Progenitor cell of endocrine pancreas (in vitro differentiated cells): ENCODE results near the gene TIMM44. TPM values are rescaled to one million over a fixed set of nuclear protein-coding genes. Genes with fewer than 3 reads are reported as not detected.

Experiments
- DNase-seq: peaks from one replicate; pipeline ENCODE4 v3.0.0; 2021; ENCODE audit warnings: low spot score; ENCODE audit not compliant: unreplicated experiment
- H3K27ac Mint-ChIP-seq: 2 replicates; pipeline ENCODE4 v1.8.0; 2021; ENCODE audit warnings: mild to moderate bottlenecking, moderate library complexity, mixed read lengths
- H3K27me3 Mint-ChIP-seq: 2 replicates; pipeline ENCODE4 v1.8.0; 2021; ENCODE audit warnings: mixed read lengths
- H3K36me3 Mint-ChIP-seq: 2 replicates; pipeline ENCODE4 v1.8.0; 2022; ENCODE audit warnings: mixed read lengths; ENCODE audit not compliant: insufficient read depth
- H3K4me1 Mint-ChIP-seq: 2 replicates; pipeline ENCODE4 v1.8.0; 2021; ENCODE audit warnings: low read depth, mixed read lengths
- H3K4me3 Mint-ChIP-seq: 2 replicates; pipeline ENCODE4 v1.8.0; 2021; ENCODE audit warnings: low read depth, mild to moderate bottlenecking, moderate library complexity, mixed read lengths
- H3K9me3 Mint-ChIP-seq: 2 replicates; pipeline ENCODE4 v1.8.0; 2021; ENCODE audit warnings: low read depth, mixed read lengths
- total RNA-seq: library from RNA; stranded (reverse); gene quantifications from 2 replicates; pipeline ENCODE4 v1.2.1, GENCODE V29; 2021
- TF ChIP-seq, protein P1 (sequence below): fragments of 200-600 bp; sonication (generic); IDR thresholded peaks from one replicate; pipeline ENCODE4 v1.5.0; 2021; ENCODE audit warnings: antibody characterized with exemption, mild to moderate bottlenecking; ENCODE audit not compliant: unreplicated experiment

The TIMM44 gene
- total RNA-seq, 1 donor from 2014 or later: 75.2 TPM

DNA sequence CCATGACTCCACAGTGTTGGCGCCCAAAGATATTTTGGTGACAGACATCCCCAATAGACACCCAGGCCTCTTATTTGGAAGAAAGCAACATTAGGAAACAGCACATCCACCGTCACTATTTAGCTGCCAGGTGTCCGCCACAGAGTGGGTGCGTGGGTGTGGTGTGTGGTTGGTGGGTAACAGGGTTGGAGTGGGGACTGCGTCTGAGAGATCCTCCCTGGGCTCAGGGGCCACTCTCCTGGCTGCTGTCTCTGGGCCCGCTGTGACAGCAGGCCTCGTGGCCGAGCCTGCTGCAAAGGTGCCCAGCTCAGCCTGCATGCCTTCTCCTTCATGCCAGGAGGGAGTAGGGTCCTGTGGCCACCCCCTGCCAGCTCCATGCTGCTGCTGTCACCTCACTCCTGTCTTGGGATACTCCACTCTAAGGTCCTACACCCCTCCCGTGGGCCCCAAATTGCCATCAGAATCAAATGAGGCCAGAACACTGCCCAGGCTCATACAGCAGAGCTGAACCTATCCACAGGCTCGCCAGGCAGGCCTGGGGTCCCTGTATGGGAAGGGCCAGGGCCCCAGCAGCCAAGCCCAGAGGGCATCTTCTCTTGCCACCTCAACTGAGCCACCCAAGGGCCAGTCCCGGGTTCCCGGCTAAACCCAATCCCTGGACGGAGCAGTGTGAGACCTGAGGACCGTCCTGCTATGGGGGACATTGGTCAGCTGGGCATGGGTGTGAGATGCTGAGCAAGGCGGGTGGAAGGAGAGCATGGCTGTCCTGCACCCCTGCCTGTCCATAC is 24.7 kb upstream of the TIMM44 start:
- no peak for DNase-seq

DNA sequence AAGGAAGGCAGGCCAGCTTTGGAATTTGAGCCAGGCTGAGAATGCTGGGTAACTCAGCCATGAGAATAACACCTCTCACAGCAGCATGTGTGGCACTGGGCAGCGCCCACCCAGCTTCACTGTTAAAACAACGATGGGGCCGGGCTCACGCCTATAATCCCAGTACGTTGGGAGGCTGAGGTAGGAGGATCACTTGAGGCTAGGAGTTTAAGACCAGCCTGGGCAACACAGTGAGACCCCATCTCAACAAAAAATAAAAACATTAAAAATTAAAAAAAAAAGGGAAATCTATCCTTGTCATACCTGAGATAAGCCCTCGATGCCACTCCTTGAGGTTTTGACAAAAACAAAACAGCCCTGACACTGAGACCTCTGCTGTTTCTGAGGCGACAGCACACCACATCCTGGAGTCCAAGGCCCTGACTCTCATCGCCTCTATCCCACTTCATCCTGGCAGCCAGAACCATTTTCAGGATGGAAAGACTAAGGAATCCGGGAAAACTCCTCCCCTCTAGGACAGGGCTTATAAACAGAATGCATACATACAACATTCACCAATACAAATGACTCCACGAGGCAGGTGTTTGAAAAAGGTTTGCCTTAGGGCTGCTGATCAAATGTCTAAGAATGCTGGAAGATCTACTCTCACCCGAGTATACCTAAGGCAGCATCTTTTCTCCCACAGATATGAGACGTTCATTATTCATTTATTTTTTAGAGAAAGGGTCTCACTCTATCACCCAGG is 22.6 kb upstream of the TIMM44 start:
- no peak overlapping the region for H3K4me3 Mint-ChIP-seq
- peaks cover 11% of the 10 kb centered on the region for H3K4me1 Mint-ChIP-seq
- DNase-seq: no peak
- no peaks in the 10 kb centered on the region for H3K27me3 Mint-ChIP-seq
- H3K27ac Mint-ChIP-seq: peak overlapping the region; percentile 83
- TF ChIP-seq, protein P1, sequence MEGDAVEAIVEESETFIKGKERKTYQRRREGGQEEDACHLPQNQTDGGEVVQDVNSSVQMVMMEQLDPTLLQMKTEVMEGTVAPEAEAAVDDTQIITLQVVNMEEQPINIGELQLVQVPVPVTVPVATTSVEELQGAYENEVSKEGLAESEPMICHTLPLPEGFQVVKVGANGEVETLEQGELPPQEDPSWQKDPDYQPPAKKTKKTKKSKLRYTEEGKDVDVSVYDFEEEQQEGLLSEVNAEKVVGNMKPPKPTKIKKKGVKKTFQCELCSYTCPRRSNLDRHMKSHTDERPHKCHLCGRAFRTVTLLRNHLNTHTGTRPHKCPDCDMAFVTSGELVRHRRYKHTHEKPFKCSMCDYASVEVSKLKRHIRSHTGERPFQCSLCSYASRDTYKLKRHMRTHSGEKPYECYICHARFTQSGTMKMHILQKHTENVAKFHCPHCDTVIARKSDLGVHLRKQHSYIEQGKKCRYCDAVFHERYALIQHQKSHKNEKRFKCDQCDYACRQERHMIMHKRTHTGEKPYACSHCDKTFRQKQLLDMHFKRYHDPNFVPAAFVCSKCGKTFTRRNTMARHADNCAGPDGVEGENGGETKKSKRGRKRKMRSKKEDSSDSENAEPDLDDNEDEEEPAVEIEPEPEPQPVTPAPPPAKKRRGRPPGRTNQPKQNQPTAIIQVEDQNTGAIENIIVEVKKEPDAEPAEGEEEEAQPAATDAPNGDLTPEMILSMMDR: no peak
- H3K9me3 Mint-ChIP-seq: no peaks in the 10 kb centered on the region
- H3K36me3 Mint-ChIP-seq: peaks cover 23% of the 10 kb centered on the region

More for the DNA sequence above, 24.7 kb upstream of the TIMM44 start:
- H3K4me3 Mint-ChIP-seq: no peak overlapping the region
- H3K27ac Mint-ChIP-seq: no peak overlapping the region
- H3K4me1 Mint-ChIP-seq: peaks cover 2% of the 10 kb centered on the region
- TF ChIP-seq, protein P1: no peak
- H3K27me3 Mint-ChIP-seq: no peaks in the 10 kb centered on the region
- peaks cover 22% of the 10 kb centered on the region for H3K36me3 Mint-ChIP-seq
- H3K9me3 Mint-ChIP-seq: no peaks in the 10 kb centered on the region

DNA sequence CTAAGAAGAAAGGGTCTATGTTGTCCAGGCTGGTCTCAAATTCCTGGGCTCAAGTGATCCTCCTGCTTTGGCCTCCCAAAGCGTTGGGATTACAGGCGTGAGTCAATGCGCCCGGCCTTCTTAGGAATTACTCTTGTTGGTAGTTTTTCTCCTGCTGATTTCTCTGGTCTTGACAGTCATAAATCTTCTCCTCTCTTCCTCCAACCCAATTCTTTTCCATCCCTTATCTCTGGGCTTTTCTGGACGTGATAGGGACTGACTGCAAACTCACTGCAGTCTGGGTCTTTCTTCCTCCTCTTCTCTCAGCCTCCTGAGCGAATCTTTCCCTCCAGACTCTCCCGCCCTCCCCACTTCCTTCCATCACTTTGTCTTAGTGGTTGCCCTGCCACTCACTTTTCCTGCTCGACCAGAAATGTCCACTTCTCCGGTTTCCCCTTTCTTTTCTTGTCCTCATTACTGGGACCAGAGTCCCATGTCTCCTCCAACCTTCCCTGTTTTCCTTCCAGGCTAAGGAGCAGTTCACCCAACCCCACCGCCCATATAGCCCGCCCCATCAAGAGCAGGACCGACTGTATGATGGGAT is 21.9 kb upstream of the TIMM44 start:
- H3K27ac Mint-ChIP-seq: no peak overlapping the region
- H3K4me1 Mint-ChIP-seq: peaks cover 11% of the 10 kb centered on the region
- TF ChIP-seq, protein P1: no peak
- peaks cover 19% of the 10 kb centered on the region for H3K36me3 Mint-ChIP-seq
- no peaks in the 10 kb centered on the region for H3K27me3 Mint-ChIP-seq
- no peak for DNase-seq
- H3K4me3 Mint-ChIP-seq: no peak overlapping the region
- no peaks in the 10 kb centered on the region for H3K9me3 Mint-ChIP-seq

- Mint-ChIP-seq H3K27me3 (no peaks in the 10 kb centered on the region), H3K27ac (peak overlapping the region; percentile 37), H3K9me3 (no peaks in the 10 kb centered on the region), H3K4me1 (peaks cover 11% of the 10 kb centered on the region), H3K36me3 (peaks cover 20% of the 10 kb centered on the region), H3K4me3 (no peak overlapping the region)
- TF ChIP-seq, protein P1: no peak
- no peak for DNase-seq
Measured at GRCh38 chr19:7963566-7963965, 20.1 kb upstream of the TIMM44 start.

DNA sequence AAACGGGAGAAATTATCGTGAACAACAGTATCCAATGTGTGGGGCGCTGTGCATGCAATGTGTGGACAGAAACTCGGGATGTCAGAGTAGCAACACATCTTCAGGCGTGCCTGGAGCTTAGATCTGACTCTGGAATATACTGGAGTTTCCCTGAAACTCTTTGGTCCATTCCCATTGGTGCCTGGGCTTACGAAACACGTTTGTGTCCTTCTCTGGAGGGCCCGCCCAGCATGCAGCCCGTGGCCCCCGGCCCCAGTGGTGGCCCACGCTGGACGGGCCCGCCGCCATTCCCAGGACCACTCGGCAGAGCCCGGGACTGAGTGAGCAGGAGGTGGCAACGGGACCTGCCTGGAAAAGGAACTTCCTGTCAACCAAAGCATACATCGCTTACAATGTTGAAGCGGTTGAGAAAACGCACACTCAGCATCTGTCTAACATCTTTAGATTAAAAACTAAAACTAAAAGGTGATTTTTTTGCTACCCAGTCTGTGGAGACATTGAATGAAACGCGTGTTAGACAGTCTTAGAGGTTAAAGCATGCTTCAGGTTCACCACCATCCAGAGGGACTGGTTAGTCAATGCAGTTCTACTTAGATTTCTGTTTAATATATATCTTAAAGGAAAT is 19.3 kb upstream of the TIMM44 start:
- H3K4me1 Mint-ChIP-seq: peaks cover 11% of the 10 kb centered on the region
- DNase-seq: no peak
- TF ChIP-seq, protein P1: no peak
- H3K4me3 Mint-ChIP-seq: no peak overlapping the region
- H3K27me3 Mint-ChIP-seq: no peaks in the 10 kb centered on the region
- peak overlapping the region; percentile 93 for H3K27ac Mint-ChIP-seq
- no peaks in the 10 kb centered on the region for H3K9me3 Mint-ChIP-seq
- H3K36me3 Mint-ChIP-seq: peaks cover 20% of the 10 kb centered on the region
